HG02678 (cell line): ENCODE results near the gene SLC35E4.

Experiments
- ATAC-seq: cut with Tn5 transposase; IDR thresholded peaks from one replicate; pipeline ENCODE4 v1.9.1; 2021; ENCODE audit warnings: mild to moderate bottlenecking, moderate library complexity; ENCODE audit not compliant: unreplicated experiment

The SLC35E4 gene

GRCh38 chr22:30687358-30687757 is 51.8 kb downstream of the SLC35E4 start:
- ATAC-seq: no peak

GRCh38 chr22:30689622-30690021 is 54.0 kb downstream of the SLC35E4 start:
- ATAC-seq: no peak

- ATAC-seq: no peak
Observed at GRCh38 chr22:30691204-30691603, 55.6 kb downstream of the SLC35E4 start.

GRCh38 chr22:30694171-30694639 is 58.6 kb downstream of the SLC35E4 start:
- ATAC-seq: peak; percentile 52

GRCh38 chr22:30694640-30695350 is 59.2 kb downstream of the SLC35E4 start, which contains the start of gene OSBP2:
Gene OSBP2, plus strand, starts transcription at chr22:30694874. Its CDS starts 36 bp downstream, at chr22:30694910.
- ATAC-seq: peak; percentile 49

- no peak for ATAC-seq
Observed at GRCh38 chr22:30695351-30695851, 59.8 kb downstream of the SLC35E4 start.

GRCh38 chr22:30695871-30696655 is 60.5 kb downstream of the SLC35E4 start:
- ATAC-seq: no peak
